IMR-90 (cell line): ENCODE measurements around the gene CHRM3. TPM values are rescaled to one million over a fixed set of nuclear protein-coding genes. Genes with fewer than 3 reads are reported as not detected.

ENCODE experiments used
- ATAC-seq: fragments of 200-7000 bp; cut with Tn5 transposase; 2 replicates; pipeline ENCODE4 v1.9.1; 2020; ENCODE audit warnings: low read depth, mild to moderate bottlenecking, moderate library complexity
- BruUV-seq: library from RNA; stranded (reverse); fragments of 400-500 nt; replicated peaks from 2 replicates; lab custom pipeline; 2021; lab: Mats Ljungman, UMichigan
- CTCF ChIA-PET: fragments of 300-600 bp; formaldehyde crosslinking; extraction: SDS; loops from one replicate; lab custom pipeline; 2021; ENCODE audit warnings: antibody characterized with exemption; lab: Yijun Ruan, JAX
- POLR2A ChIA-PET: fragments of 300-600 bp; sonication (Branson Sonifier 250); formaldehyde crosslinking; loops from one replicate; lab custom pipeline; 2022; ENCODE audit warnings: antibody characterized with exemption; ENCODE audit not compliant: unreplicated experiment; lab: Charles Lee
- DNase-seq: peaks from one replicate; pipeline ENCODE4 v3.0.0; 2013
- H2AFZ ChIP-seq: replicated peaks from 2 replicates; pipeline ENCODE3; 2013; ENCODE audit warnings: low read length, mild to moderate bottlenecking; ENCODE audit not compliant: poor library complexity
- H2AK5ac ChIP-seq: 2 replicates; pipeline ENCODE4 v1.6.1; 2013; ENCODE audit warnings: low read depth, low read length, inconsistent platforms
- H2AK9ac ChIP-seq: replicated peaks from 2 replicates; pipeline ENCODE3; 2013; ENCODE audit warnings: mild to moderate bottlenecking, low read depth, low read length, moderate library complexity; ENCODE audit not compliant: poor library complexity
- H2BK120ac ChIP-seq: 2 replicates; pipeline ENCODE4 v1.6.1; 2013; ENCODE audit warnings: low read depth, low read length, inconsistent platforms
- H2BK15ac ChIP-seq: 3 replicates; pipeline ENCODE4 v1.6.1; 2013; ENCODE audit warnings: low read depth, low read length, inconsistent platforms
- H2BK20ac ChIP-seq: 2 replicates; pipeline ENCODE4 v1.6.1; 2013; ENCODE audit warnings: low read depth, mild to moderate bottlenecking, inconsistent platforms, low read length, moderate library complexity
- H2BK5ac ChIP-seq: 2 replicates; pipeline ENCODE4 v1.6.1; 2013; ENCODE audit warnings: mild to moderate bottlenecking, low read depth, low read length, inconsistent platforms; ENCODE audit not compliant: poor library complexity, severe bottlenecking
- H3K14ac ChIP-seq: replicated peaks from 2 replicates; pipeline ENCODE4 v1.6.1; 2013; ENCODE audit warnings: low read depth, low read length, inconsistent platforms
- H3K18ac ChIP-seq: 2 replicates; pipeline ENCODE4 v1.6.1; 2013; ENCODE audit warnings: low read depth, low read length, control low read depth
- H3K23ac ChIP-seq: 2 replicates; pipeline ENCODE4 v1.6.1; 2013; ENCODE audit warnings: low read depth, low read length, inconsistent platforms
- H3K27ac ChIP-seq: 2 replicates; pipeline ENCODE4 v1.5.1; 2013; ENCODE audit warnings: mild to moderate bottlenecking, control low read depth, low read length; ENCODE audit not compliant: insufficient read depth
- H3K27me3 ChIP-seq: 2 replicates; pipeline ENCODE4 v1.6.1; 2013; ENCODE audit warnings: low read length; ENCODE audit not compliant: control insufficient read depth, insufficient read depth
- H3K36me3 ChIP-seq: 2 replicates; pipeline ENCODE4 v1.6.1; 2013; ENCODE audit warnings: low read length, mixed read lengths; ENCODE audit not compliant: control insufficient read depth, insufficient read depth
- H3K4ac ChIP-seq: 2 replicates; pipeline ENCODE4 v1.6.1; 2013; ENCODE audit warnings: low read depth, low read length, inconsistent platforms
- H3K4me1 ChIP-seq: 2 replicates; pipeline ENCODE4 v1.6.1; 2013; ENCODE audit warnings: low read length, mixed read lengths; ENCODE audit not compliant: control insufficient read depth, insufficient read depth
- H3K4me2 ChIP-seq: 2 replicates; pipeline ENCODE4 v1.6.1; 2013; ENCODE audit warnings: low read depth, mild to moderate bottlenecking, control low read depth, low read length, moderate library complexity
- H3K4me3 ChIP-seq: 2 replicates; pipeline ENCODE4 v1.5.1; 2013; ENCODE audit warnings: low read depth, mild to moderate bottlenecking, control low read depth, low read length, moderate library complexity; ENCODE audit not compliant: insufficient read depth
- H3K56ac ChIP-seq: 2 replicates; pipeline ENCODE4 v1.6.1; 2013; ENCODE audit warnings: low read length, inconsistent platforms; ENCODE audit not compliant: insufficient read depth; ENCODE audit errors: extremely low read depth
- H3K79me1 ChIP-seq, 2 experiments: 2 replicates each; pipeline ENCODE4 v1.6.1; 2013; ENCODE audit warnings: low read length in 2 of 2, inconsistent platforms in 1 of 2, low read depth in 1 of 2
- H3K9ac ChIP-seq: 2 replicates; pipeline ENCODE4 v1.6.1; 2013; ENCODE audit warnings: low read depth, low read length, control low read depth
- H3K9me1 ChIP-seq: 2 replicates; pipeline ENCODE4 v1.6.1; 2013; ENCODE audit warnings: low read length, inconsistent platforms; ENCODE audit not compliant: insufficient read depth
- H3K9me3 ChIP-seq: 2 replicates; pipeline ENCODE4 v1.6.1; 2013; ENCODE audit warnings: low read length; ENCODE audit not compliant: control insufficient read depth, insufficient read depth
- H4K20me1 ChIP-seq: 2 replicates; pipeline ENCODE4 v1.6.1; 2013; ENCODE audit warnings: low read length, inconsistent platforms; ENCODE audit not compliant: insufficient read depth
- H4K5ac ChIP-seq: 2 replicates; pipeline ENCODE4 v1.6.1; 2013; ENCODE audit warnings: mild to moderate bottlenecking, low read depth, low read length, control low read depth
- H4K8ac ChIP-seq, 2 experiments: 2 replicates each; pipeline ENCODE4 v1.6.1; 2013; ENCODE audit warnings: low read depth in 2 of 2, low read length in 2 of 2, control low read depth in 1 of 2, inconsistent platforms in 1 of 2
- H4K91ac ChIP-seq: 2 replicates; pipeline ENCODE4 v1.6.1; 2013; ENCODE audit warnings: low read depth, low read length, inconsistent platforms; ENCODE audit not compliant: insufficient read depth
- BHLHE40 ChIP-seq: fragments of 150-350 bp; IDR thresholded peaks from 2 replicates; pipeline ENCODE4 v1.6.1; 2016; ENCODE audit warnings: mild to moderate bottlenecking, low read depth, low read length
- CEBPB ChIP-seq: IDR thresholded peaks from 2 replicates; pipeline ENCODE4 v1.6.1; 2012; ENCODE audit warnings: low read depth, low read length, improper control_type of control experiment
- CHD1 ChIP-seq: IDR thresholded peaks from 2 replicates; pipeline ENCODE4 v1.6.1; 2012; ENCODE audit warnings: low read depth, low read length, improper control_type of control experiment
- CTCF ChIP-seq: conservative IDR thresholded peaks from 2 replicates; pipeline ENCODE4 v1.5.1; 2012; ENCODE audit warnings: mild to moderate bottlenecking, low read depth, low read length, improper control_type of control experiment
- ELK1 ChIP-seq: fragments of 150-350 bp; IDR thresholded peaks from 2 replicates; pipeline ENCODE4 v1.6.1; 2016; ENCODE audit warnings: low read depth, mild to moderate bottlenecking, low read length, moderate library complexity, borderline replicate concordance
- FOS ChIP-seq: fragments of 150-350 bp; IDR thresholded peaks from 2 replicates; pipeline ENCODE4 v1.6.1; 2016; ENCODE audit warnings: low read depth, low read length
- MAFK ChIP-seq: IDR thresholded peaks from 2 replicates; pipeline ENCODE4 v1.6.1; 2012; ENCODE audit warnings: low read depth, low read length, improper control_type of control experiment
- MAZ ChIP-seq: IDR thresholded peaks from 2 replicates; pipeline ENCODE4 v1.6.1; 2012; ENCODE audit warnings: low read depth, mild to moderate bottlenecking, low read length, improper control_type of control experiment, moderate library complexity, borderline replicate concordance
- MXI1 ChIP-seq: IDR thresholded peaks from 2 replicates; pipeline ENCODE4 v1.6.1; 2012; ENCODE audit warnings: low read depth, mild to moderate bottlenecking, low read length, moderate library complexity, borderline replicate concordance
- NFE2L2 ChIP-seq: fragments of 150-350 bp; IDR thresholded peaks from 2 replicates; pipeline ENCODE4 v1.6.1; 2016; ENCODE audit warnings: low read depth, mild to moderate bottlenecking, low read length
- POLR2A ChIP-seq: IDR thresholded peaks from 2 replicates; pipeline ENCODE4 v1.6.1; 2012; ENCODE audit warnings: mild to moderate bottlenecking, low read depth, low read length
- RAD21 ChIP-seq: IDR thresholded peaks from 2 replicates; pipeline ENCODE4 v1.6.1; 2012; ENCODE audit warnings: low read length, improper control_type of control experiment
- RCOR1 ChIP-seq: IDR thresholded peaks from 2 replicates; pipeline ENCODE4 v1.6.1; 2012; ENCODE audit warnings: mild to moderate bottlenecking, low read length, improper control_type of control experiment; ENCODE audit not compliant: insufficient replicate concordance
- RFX5 ChIP-seq: IDR thresholded peaks from 2 replicates; pipeline ENCODE4 v1.8.0; 2012; ENCODE audit warnings: low read depth, mild to moderate bottlenecking, low read length, moderate library complexity
- SMC3 ChIP-seq: fragments of 150-350 bp; IDR thresholded peaks from 2 replicates; pipeline ENCODE4 v1.6.1; 2016; ENCODE audit warnings: low read depth, mild to moderate bottlenecking, antibody characterized with exemption, low read length, moderate library complexity
- USF2 ChIP-seq: fragments of 150-350 bp; IDR thresholded peaks from 2 replicates; pipeline ENCODE4 v1.6.1; 2017; ENCODE audit warnings: mild to moderate bottlenecking, antibody characterized with exemption, low read length, low read depth
- WGBS, 2 experiments: methylation state at CpG; one replicate each; pipeline versions ENCODE4 v1.1.5 to v1.1.7; 2013; ENCODE audit warnings: missing lambda C conversion rate in 2 of 2; ENCODE audit not compliant: insufficient read length in 1 of 2; ENCODE audit errors: extremely low coverage in 2 of 2; 5-methylcytosine and 5-hydroxymethylcytosine counted together
- dilution Hi-C: fragments of 300-500 bp; cut with HindIII; formaldehyde crosslinking; loops from one replicate; pipeline ENCODE4 v1.14.3; 2018; ENCODE audit warnings: low sequenced_read_pairs; ENCODE audit not compliant: unreplicated experiment
- in situ Hi-C: fragments of 300-500 bp; cut with MboI; formaldehyde crosslinking; loops from 3 replicates; pipeline ENCODE4 v1.14.3; 2019; ENCODE audit warnings: low sequenced_read_pairs, inconsistent platforms, mixed read lengths
- intact Hi-C: fragments of 100-400 bp; cut with micrococcal nuclease; formaldehyde crosslinking; loops from 2 replicates; pipeline ENCODE4 v1.10.0; 2022
- polyA plus RNA-seq, 3 experiments: library from polyadenylated mRNA; depleted of rRNA; stranded (reverse); fragments of >200 nt; gene quantifications; 2 replicates each; pipeline ENCODE4 v1.2.3, GENCODE V29; 2012; ENCODE audit warnings: low replicate concordance in 1 of 3
- total RNA-seq: library from RNA; depleted of rRNA; stranded (reverse); fragments of >200 nt; gene quantifications from 2 replicates; pipeline ENCODE4 v1.2.3, GENCODE V29; 2012

CHRM3 gene
- total and polyA plus RNA-seq, 2 of the 4 experiments (the other 2 are of a cell fraction): not detected

- Histone ChIP-seq H3K36me3 (no peaks in the 10 kb centered on the region), H2AK5ac (no peak overlapping the region), H2BK120ac (no peak overlapping the region), H3K18ac (no peak overlapping the region), H4K20me1 (no peaks in the 10 kb centered on the region), H3K56ac (no peak overlapping the region), H3K79me1 (no peaks in the 10 kb centered on the region), H3K23ac (no peak overlapping the region), H3K14ac (no peak overlapping the region), H2BK20ac (no peak overlapping the region), H2AK9ac (no peak overlapping the region), H3K9ac (no peak overlapping the region), H3K9me3 (peaks cover 15% of the 10 kb centered on the region), H4K8ac (no peak overlapping the region), H2AFZ (no peak overlapping the region), H3K4me2 (no peak overlapping the region), H3K27ac (no peak overlapping the region), H3K4me3 (no peak overlapping the region), H2BK5ac (no peak overlapping the region), H2BK15ac (no peak overlapping the region), H4K5ac (no peak overlapping the region), H3K9me1 (no peaks in the 10 kb centered on the region), H4K91ac (no peak overlapping the region), H3K27me3 (no peaks in the 10 kb centered on the region), H3K4me1 (no peaks in the 10 kb centered on the region), H3K4ac (no peak overlapping the region)
- dilution Hi-C loops: no loop called here
- intact Hi-C loops: no loop called here
- in situ Hi-C loops: no loop called here
- no peak for TF ChIP-seq USF2
- TF ChIP-seq FOS: no peak
- TF ChIP-seq CTCF: no peak
- no peak for TF ChIP-seq RCOR1
- no peak for TF ChIP-seq MXI1
- no peak for TF ChIP-seq NFE2L2
- TF ChIP-seq MAFK: no peak
- TF ChIP-seq MAZ: no peak
- TF ChIP-seq POLR2A: no peak
- TF ChIP-seq SMC3: no peak
- no peak for TF ChIP-seq RAD21
- TF ChIP-seq BHLHE40: no peak
- TF ChIP-seq CEBPB: no peak
- no peak for TF ChIP-seq CHD1
- TF ChIP-seq ELK1: no peak
- TF ChIP-seq RFX5: no peak
- no CpG with 5 or more reads among the region's 4 CpGs for WGBS, 2 experiments
- BruUV-seq: no TSS peak
- ChIA-PET CTCF (no interaction called here), POLR2A (no interaction called here)
- no peak for DNase-seq
- ATAC-seq: no peak
Observed at GRCh38 chr1:239428120-239428710, 41.8 kb downstream of the CHRM3 start.
